ENCODE measurements around the gene UBA7. TPM values are rescaled to one million over a fixed set of nuclear protein-coding genes. Genes with fewer than 3 reads are reported as not detected.

The UBA7 gene
- total and polyA plus RNA-seq, 2 donors (not counting 3 experiments of a cell fraction or from before 2014, with no cell fraction given), result 57.4 to 80.7 TPM

- POLR2A ChIA-PET, result no interaction called here
- peaks cover 15% of the 10 kb centered on the region for H3K4me1 ChIP-seq (ENCODE audit: control insufficient read depth, extremely low read depth, insufficient read depth, low read length)
- H2AFZ ChIP-seq (ENCODE audit: low read depth, low read length), result no peak overlapping the region
- TF ChIP-seq FOS (IDR thresholded peaks at IDR 0.05; ENCODE audit: borderline replicate concordance, insufficient read depth, low read length), result no peak
- no peak for TF ChIP-seq EZH2 (IDR thresholded peaks at IDR 0.05; ENCODE audit: borderline replicate concordance, low read depth, low read length, severe bottlenecking)
- no peak for TF ChIP-seq GATA2 (IDR thresholded peaks at IDR 0.05; ENCODE audit: insufficient read depth, insufficient read length, low read depth, low read length)
- H3K79me2 ChIP-seq (ENCODE audit: control insufficient read depth, insufficient read depth, low read length), result no peaks in the 10 kb centered on the region
- H3K9me1 ChIP-seq (replicated peaks; ENCODE audit: control insufficient read depth, extremely low read depth, insufficient read depth, low read length), result no peaks in the 10 kb centered on the region
- H3K4me2 ChIP-seq (ENCODE audit: insufficient read depth, low read length), result no peak overlapping the region
- BruUV-seq (replicated peaks), result no TSS peak
- CTCF ChIA-PET, result interaction anchor here (0.6 to 11.8 kb wide), 21 partner anchors 8 to 384 kb away, joined by 3 to 545 read pairs (median 4); partner anchors contain the start of genes CDHR4, INKA1, MON1A and MST1R
- H3K36me3 ChIP-seq (ENCODE audit: control insufficient read depth in 2 of 2, extremely low read depth in 1 of 2, insufficient read depth in 2 of 2, low read length in 2 of 2), result peaks cover 0 to 2% of the 10 kb centered on the region in 2 experiments
- no peaks in the 10 kb centered on the region for H3K9me3 ChIP-seq (replicated peaks; ENCODE audit: control insufficient read depth, insufficient read depth, low read length)
- H3K4me3 ChIP-seq (replicated peaks in 1 of 3; ENCODE audit: insufficient read depth in 1 of 3, low read depth in 1 of 3, low read length in 3 of 3), result no peak overlapping the region
- intact Hi-C loops (cut with micrococcal nuclease), result loop anchor here (1.0 to 2.0 kb wide), 2 partner anchors 64 to 251 kb away; no protein-coding TSS in a partner anchor
- no peaks in the 10 kb centered on the region for H4K20me1 ChIP-seq (replicated peaks; ENCODE audit: control insufficient read depth, extremely low read depth, insufficient read depth, low read length)
- H3K9ac ChIP-seq (replicated peaks; ENCODE audit: extremely low read depth, insufficient read depth, low read length), result no peak overlapping the region
- no peak overlapping the region for H3K27ac ChIP-seq (ENCODE audit: insufficient read depth, low read depth, low read length)
- H3K27me3 ChIP-seq (ENCODE audit: control insufficient read depth in 2 of 2, insufficient read depth in 2 of 2, low read length in 2 of 2), result no peaks in the 10 kb centered on the region
- no peak for DNase-seq (ENCODE audit: low read depth, low spot score)
- no peak for FAIRE-seq
- dilution Hi-C loops (cut with MboI; ENCODE audit: extremely low pct_ligation_motif_present, low sequenced_read_pairs), result no loop called here
These were observed 28.1 kb upstream of the UBA7 start for GRCh38 chr3:49841806-49842205.

- no peak overlapping the region for H2AFZ ChIP-seq (ENCODE audit: low read depth, low read length)
- no peaks in the 10 kb centered on the region for H4K20me1 ChIP-seq (replicated peaks; ENCODE audit: control insufficient read depth, extremely low read depth, insufficient read depth, low read length)
- H3K9ac ChIP-seq (replicated peaks; ENCODE audit: extremely low read depth, insufficient read depth, low read length), result no peak overlapping the region
- TF ChIP-seq POLR2A (IDR thresholded peaks at IDR 0.05; ENCODE audit: low read depth, low read length), result no peak
- TF ChIP-seq JUN (IDR thresholded peaks at IDR 0.05; ENCODE audit: borderline replicate concordance, insufficient read depth, insufficient read length, low read depth), result no peak
- TF ChIP-seq EZH2 (IDR thresholded peaks at IDR 0.05; ENCODE audit: borderline replicate concordance, low read depth, low read length, severe bottlenecking), result no peak
- TF ChIP-seq GATA2 (IDR thresholded peaks at IDR 0.05; ENCODE audit: insufficient read depth, insufficient read length, low read depth, low read length), result no peak
- TF ChIP-seq POLR2AphosphoS5 (IDR thresholded peaks at IDR 0.05; ENCODE audit: insufficient read depth, low read depth, low read length), result no peak
- no peak for TF ChIP-seq MYC (IDR thresholded peaks at IDR 0.05; ENCODE audit: low read depth, low read length)
- TF ChIP-seq, protein P1, sequence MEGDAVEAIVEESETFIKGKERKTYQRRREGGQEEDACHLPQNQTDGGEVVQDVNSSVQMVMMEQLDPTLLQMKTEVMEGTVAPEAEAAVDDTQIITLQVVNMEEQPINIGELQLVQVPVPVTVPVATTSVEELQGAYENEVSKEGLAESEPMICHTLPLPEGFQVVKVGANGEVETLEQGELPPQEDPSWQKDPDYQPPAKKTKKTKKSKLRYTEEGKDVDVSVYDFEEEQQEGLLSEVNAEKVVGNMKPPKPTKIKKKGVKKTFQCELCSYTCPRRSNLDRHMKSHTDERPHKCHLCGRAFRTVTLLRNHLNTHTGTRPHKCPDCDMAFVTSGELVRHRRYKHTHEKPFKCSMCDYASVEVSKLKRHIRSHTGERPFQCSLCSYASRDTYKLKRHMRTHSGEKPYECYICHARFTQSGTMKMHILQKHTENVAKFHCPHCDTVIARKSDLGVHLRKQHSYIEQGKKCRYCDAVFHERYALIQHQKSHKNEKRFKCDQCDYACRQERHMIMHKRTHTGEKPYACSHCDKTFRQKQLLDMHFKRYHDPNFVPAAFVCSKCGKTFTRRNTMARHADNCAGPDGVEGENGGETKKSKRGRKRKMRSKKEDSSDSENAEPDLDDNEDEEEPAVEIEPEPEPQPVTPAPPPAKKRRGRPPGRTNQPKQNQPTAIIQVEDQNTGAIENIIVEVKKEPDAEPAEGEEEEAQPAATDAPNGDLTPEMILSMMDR (IDR thresholded peaks at IDR 0.05; ENCODE audit: extremely low read depth in 1 of 2, insufficient read depth in 1 of 2, low read depth in 1 of 2, low read length in 2 of 2), result peak; percentile 53 to 72
- no peak overlapping the region for H3K4me3 ChIP-seq (replicated peaks in 1 of 3; ENCODE audit: insufficient read depth in 1 of 3, low read depth in 1 of 3, low read length in 3 of 3)
- BruUV-seq (replicated peaks), result no TSS peak
- H3K79me2 ChIP-seq (ENCODE audit: control insufficient read depth, insufficient read depth, low read length), result no peaks in the 10 kb centered on the region
- CTCF ChIA-PET, result interaction anchor here (0.6 to 11.8 kb wide), 21 partner anchors 8 to 385 kb away, joined by 3 to 545 read pairs (median 4); partner anchors contain the start of genes CDHR4, INKA1, MON1A and MST1R
- intact Hi-C loops (cut with micrococcal nuclease), result loop anchor here (1.0 to 2.0 kb wide), 2 partner anchors 65 to 252 kb away; no protein-coding TSS in a partner anchor
- POLR2A ChIA-PET, result no interaction called here
- no peaks in the 10 kb centered on the region for H3K9me3 ChIP-seq (replicated peaks; ENCODE audit: control insufficient read depth, insufficient read depth, low read length)
- dilution Hi-C loops (cut with MboI; ENCODE audit: extremely low pct_ligation_motif_present, low sequenced_read_pairs), result no loop called here
- no peak overlapping the region for H3K27ac ChIP-seq (ENCODE audit: insufficient read depth, low read depth, low read length)
- DNase-seq (ENCODE audit: low read depth, low spot score), result peak; percentile 61
- FAIRE-seq, result peak; percentile 75
- no peak overlapping the region for H3K4me2 ChIP-seq (ENCODE audit: insufficient read depth, low read length)
- no peaks in the 10 kb centered on the region for H3K27me3 ChIP-seq (ENCODE audit: control insufficient read depth in 2 of 2, insufficient read depth in 2 of 2, low read length in 2 of 2)
- peaks cover 0 to 2% of the 10 kb centered on the region in 2 experiments for H3K36me3 ChIP-seq (ENCODE audit: control insufficient read depth in 2 of 2, extremely low read depth in 1 of 2, insufficient read depth in 2 of 2, low read length in 2 of 2)
- H3K4me1 ChIP-seq (ENCODE audit: control insufficient read depth, extremely low read depth, insufficient read depth, low read length), result peaks cover 15% of the 10 kb centered on the region
- H3K9me1 ChIP-seq (replicated peaks; ENCODE audit: control insufficient read depth, extremely low read depth, insufficient read depth, low read length), result no peaks in the 10 kb centered on the region
These were observed 27.5 kb upstream of the UBA7 start for GRCh38 chr3:49841126-49841696.
